Keratinocyte (primary cell): Measurements from ENCODE around the gene ST6GALNAC6.

ENCODE experiments used
- EZH2 ChIP-seq: IDR thresholded peaks from one replicate; pipeline ENCODE4 v1.6.1; 2012; ENCODE audit warnings: inconsistent platforms, mild to moderate bottlenecking, low read length, moderate library complexity
- TF ChIP-seq, protein P1 (sequence below), 3 experiments: IDR thresholded peaks in 1 of 3; conservative IDR thresholded peaks in 1 of 3; optimal IDR thresholded peaks in 1 of 3; 2 replicates in 2 of 3; 3 replicates in 1 of 3; pipeline versions ENCODE3 to v1.5.1; 2011; ENCODE audit warnings: low read length in 3 of 3, mild to moderate bottlenecking in 3 of 3, moderate library complexity in 2 of 3, control low read depth in 1 of 3, inconsistent platforms in 1 of 3; ENCODE audit not compliant: insufficient read depth in 2 of 3; ENCODE audit errors: extremely low read depth in 1 of 3

DNA sequence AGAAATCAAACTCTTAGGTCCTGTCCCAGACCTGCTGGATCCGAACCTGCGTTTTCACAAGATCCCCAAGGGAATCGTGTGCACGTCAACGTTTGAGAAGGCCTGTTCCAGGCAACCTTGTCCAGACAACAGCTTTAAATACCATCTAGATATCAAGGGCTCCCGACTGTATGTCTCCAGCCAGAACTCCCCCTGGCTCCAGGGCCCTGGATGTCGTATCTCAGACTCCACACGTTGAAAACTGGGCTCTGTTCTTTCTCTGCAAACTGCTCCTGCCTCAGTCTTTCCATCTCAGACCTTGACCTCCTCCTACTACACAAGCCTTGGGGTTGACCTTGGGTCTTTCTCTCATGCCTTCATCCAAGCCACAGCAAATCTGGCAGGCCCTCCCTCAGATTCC is 39.1 kb downstream of the ST6GALNAC6 start:
- no peak for TF ChIP-seq EZH2
- TF ChIP-seq, protein P1, sequence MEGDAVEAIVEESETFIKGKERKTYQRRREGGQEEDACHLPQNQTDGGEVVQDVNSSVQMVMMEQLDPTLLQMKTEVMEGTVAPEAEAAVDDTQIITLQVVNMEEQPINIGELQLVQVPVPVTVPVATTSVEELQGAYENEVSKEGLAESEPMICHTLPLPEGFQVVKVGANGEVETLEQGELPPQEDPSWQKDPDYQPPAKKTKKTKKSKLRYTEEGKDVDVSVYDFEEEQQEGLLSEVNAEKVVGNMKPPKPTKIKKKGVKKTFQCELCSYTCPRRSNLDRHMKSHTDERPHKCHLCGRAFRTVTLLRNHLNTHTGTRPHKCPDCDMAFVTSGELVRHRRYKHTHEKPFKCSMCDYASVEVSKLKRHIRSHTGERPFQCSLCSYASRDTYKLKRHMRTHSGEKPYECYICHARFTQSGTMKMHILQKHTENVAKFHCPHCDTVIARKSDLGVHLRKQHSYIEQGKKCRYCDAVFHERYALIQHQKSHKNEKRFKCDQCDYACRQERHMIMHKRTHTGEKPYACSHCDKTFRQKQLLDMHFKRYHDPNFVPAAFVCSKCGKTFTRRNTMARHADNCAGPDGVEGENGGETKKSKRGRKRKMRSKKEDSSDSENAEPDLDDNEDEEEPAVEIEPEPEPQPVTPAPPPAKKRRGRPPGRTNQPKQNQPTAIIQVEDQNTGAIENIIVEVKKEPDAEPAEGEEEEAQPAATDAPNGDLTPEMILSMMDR (optimal IDR thresholded peaks at IDR 0.05 in 1 of 3, IDR thresholded peaks at IDR 0.05 in 1 of 3, conservative IDR thresholded peaks at IDR 0.05 in 1 of 3; ENCODE audit: extremely low read depth in 1 of 3, insufficient read depth in 2 of 3, low read length in 3 of 3): no peak
